ENCODE results near the gene GPR15. TPM values are rescaled to one million over a fixed set of nuclear protein-coding genes. Genes with fewer than 3 reads are reported as not detected.

Gene GPR15
- total RNA-seq, 2 donors from 2014 or later: not detected

GRCh38 chr3:98521897-98522543, 9.8 kb upstream of the GPR15 start:
- Histone ChIP-seq H3K36me3 (ENCODE audit: control insufficient read depth, insufficient read depth, low read length) (peaks cover 41% of the 10 kb centered on the region), H3K4me3 (ENCODE audit: low read length) (peak overlapping the region; percentile 98), H3K4me1 (ENCODE audit: control insufficient read depth, insufficient read depth, low read length) (no peaks in the 10 kb centered on the region), H3K9me3 (ENCODE audit: control insufficient read depth, low read length) (no peaks in the 10 kb centered on the region), H3K27me3 (ENCODE audit: control insufficient read depth, insufficient read depth, low read length, poor library complexity, severe bottlenecking) (no peaks in the 10 kb centered on the region), H3K27ac (ENCODE audit: low read depth, low read length) (peak overlapping the region; percentile 62), H3K9ac (ENCODE audit: extremely low read depth, low read length, poor library complexity, severe bottlenecking) (peak overlapping the region; percentile 64)
- Mint-ChIP-seq H3K4me1 (peaks cover 16% of the 10 kb centered on the region), H3K9me3 (no peaks in the 10 kb centered on the region), H3K4me3 (peak overlapping the region; percentile 77), H3K27ac (peak overlapping the region; percentile 93), H3K27me3 (ENCODE audit: insufficient read depth) (no peaks in the 10 kb centered on the region), H3K36me3 (ENCODE audit: low read depth) (peaks cover 34% of the 10 kb centered on the region)
- TF ChIP-seq, protein P1, sequence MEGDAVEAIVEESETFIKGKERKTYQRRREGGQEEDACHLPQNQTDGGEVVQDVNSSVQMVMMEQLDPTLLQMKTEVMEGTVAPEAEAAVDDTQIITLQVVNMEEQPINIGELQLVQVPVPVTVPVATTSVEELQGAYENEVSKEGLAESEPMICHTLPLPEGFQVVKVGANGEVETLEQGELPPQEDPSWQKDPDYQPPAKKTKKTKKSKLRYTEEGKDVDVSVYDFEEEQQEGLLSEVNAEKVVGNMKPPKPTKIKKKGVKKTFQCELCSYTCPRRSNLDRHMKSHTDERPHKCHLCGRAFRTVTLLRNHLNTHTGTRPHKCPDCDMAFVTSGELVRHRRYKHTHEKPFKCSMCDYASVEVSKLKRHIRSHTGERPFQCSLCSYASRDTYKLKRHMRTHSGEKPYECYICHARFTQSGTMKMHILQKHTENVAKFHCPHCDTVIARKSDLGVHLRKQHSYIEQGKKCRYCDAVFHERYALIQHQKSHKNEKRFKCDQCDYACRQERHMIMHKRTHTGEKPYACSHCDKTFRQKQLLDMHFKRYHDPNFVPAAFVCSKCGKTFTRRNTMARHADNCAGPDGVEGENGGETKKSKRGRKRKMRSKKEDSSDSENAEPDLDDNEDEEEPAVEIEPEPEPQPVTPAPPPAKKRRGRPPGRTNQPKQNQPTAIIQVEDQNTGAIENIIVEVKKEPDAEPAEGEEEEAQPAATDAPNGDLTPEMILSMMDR (conservative IDR thresholded peaks at IDR 0.05): no peak
- 0 to 1% methylated on average over 2 to 16 of the region's 16 CpGs for WGBS, 2 experiments (ENCODE audit: insufficient coverage in 1 of 2, insufficient read length in 1 of 2)
- DNase-seq: peak; percentile 65

DNA sequence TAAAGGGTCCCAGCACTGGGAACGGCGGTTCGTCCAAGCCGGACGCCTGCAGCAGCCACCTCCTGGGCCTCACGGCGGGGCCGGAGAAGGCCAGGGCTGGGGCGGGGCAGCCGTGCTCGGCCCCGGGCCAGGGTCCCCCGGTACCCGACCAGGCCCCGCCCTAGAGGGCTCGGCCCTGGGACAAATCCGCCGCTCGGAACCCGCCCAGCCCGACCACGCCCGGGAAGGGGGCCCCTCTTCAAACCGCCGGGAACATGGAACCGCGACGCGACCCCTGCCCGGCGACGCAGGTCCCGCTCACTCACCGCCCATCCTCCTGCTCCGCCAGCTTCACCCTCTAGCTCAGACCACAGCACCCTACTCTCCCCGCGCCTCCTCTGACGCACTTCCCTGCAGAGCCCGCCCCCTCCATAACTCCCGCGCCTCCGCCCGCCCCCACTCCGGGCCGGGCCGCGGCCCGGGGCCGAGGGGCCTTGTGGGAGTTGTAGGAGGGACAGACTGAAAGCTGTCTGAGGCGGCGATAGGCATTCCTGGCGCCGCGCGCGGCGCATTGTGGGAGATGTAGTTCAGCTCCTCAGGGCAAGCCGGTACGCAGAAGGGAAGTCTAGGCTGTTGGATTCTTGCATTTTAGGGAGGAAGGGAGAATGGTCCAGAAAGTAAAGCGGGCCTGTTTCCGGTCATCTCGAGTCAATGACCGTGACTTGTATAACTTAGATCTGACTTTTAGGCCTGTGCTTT, 9.1 kb upstream of the GPR15 start, which contains the start of gene CLDND1:
Gene CLDND1 (minus strand): TSS at position 359 of the 738 bp plus-strand sequence. CDS start 1,478 bp downstream, outside the sequence.
- no peaks in the 10 kb centered on the region for H3K9me3 Mint-ChIP-seq
- WGBS, 2 experiments (ENCODE audit: insufficient coverage in 1 of 2, insufficient read length in 1 of 2): 0% methylated on average over 63 of the region's 63 CpGs; no CpG with 5 or more reads in 1 of the 2 experiments
- peak within 1 kb of the TSS; percentile 77 for H3K4me3 Mint-ChIP-seq
- H3K27me3 ChIP-seq (ENCODE audit: control insufficient read depth, insufficient read depth, low read length, poor library complexity, severe bottlenecking): no peaks in the 10 kb centered on the region
- H3K27ac ChIP-seq (ENCODE audit: low read depth, low read length): peak within 1 kb of the TSS; percentile 62
- peak within 1 kb of the TSS; percentile 98 for H3K4me3 ChIP-seq (ENCODE audit: low read length)
- DNase-seq: peak; percentile 98
- no peaks in the 10 kb centered on the region for H3K9me3 ChIP-seq (ENCODE audit: control insufficient read depth, low read length)
- H3K4me1 Mint-ChIP-seq: peaks cover 17% of the 10 kb centered on the region
- H3K9ac ChIP-seq (ENCODE audit: extremely low read depth, low read length, poor library complexity, severe bottlenecking): peak within 1 kb of the TSS; percentile 64
- peaks cover 32% of the 10 kb centered on the region for H3K36me3 Mint-ChIP-seq (ENCODE audit: low read depth)
- H3K36me3 ChIP-seq (ENCODE audit: control insufficient read depth, insufficient read depth, low read length): peaks cover 37% of the 10 kb centered on the region
- peak within 1 kb of the TSS; percentile 93 for H3K27ac Mint-ChIP-seq
- no peaks in the 10 kb centered on the region for H3K4me1 ChIP-seq (ENCODE audit: control insufficient read depth, insufficient read depth, low read length)
- TF ChIP-seq, protein P1 (conservative IDR thresholded peaks at IDR 0.05): no peak
- no peaks in the 10 kb centered on the region for H3K27me3 Mint-ChIP-seq (ENCODE audit: insufficient read depth)

GRCh38 chr3:98525494-98525893, 6.3 kb upstream of the GPR15 start:
- Histone ChIP-seq H3K27ac (ENCODE audit: low read depth, low read length) (no peak overlapping the region), H3K9me3 (ENCODE audit: control insufficient read depth, low read length) (no peaks in the 10 kb centered on the region), H3K9ac (ENCODE audit: extremely low read depth, low read length, poor library complexity, severe bottlenecking) (no peak overlapping the region), H3K36me3 (ENCODE audit: control insufficient read depth, insufficient read depth, low read length) (peaks cover 9% of the 10 kb centered on the region), H3K4me1 (ENCODE audit: control insufficient read depth, insufficient read depth, low read length) (peaks cover 4% of the 10 kb centered on the region), H3K27me3 (ENCODE audit: control insufficient read depth, insufficient read depth, low read length, poor library complexity, severe bottlenecking) (no peaks in the 10 kb centered on the region), H3K4me3 (ENCODE audit: low read length) (no peak overlapping the region)
- 85 to 100% methylated on average over 4 to 5 of the region's 6 CpGs for WGBS, 2 experiments (ENCODE audit: insufficient coverage in 1 of 2, insufficient read length in 1 of 2)
- H3K27ac Mint-ChIP-seq: no peak overlapping the region
- H3K9me3 Mint-ChIP-seq: no peaks in the 10 kb centered on the region
- TF ChIP-seq, protein P1 (conservative IDR thresholded peaks at IDR 0.05): no peak
- no peak overlapping the region for H3K4me3 Mint-ChIP-seq
- H3K36me3 Mint-ChIP-seq (ENCODE audit: low read depth): peaks cover 9% of the 10 kb centered on the region
- peaks cover 25% of the 10 kb centered on the region for H3K4me1 Mint-ChIP-seq
- no peak for DNase-seq
- H3K27me3 Mint-ChIP-seq (ENCODE audit: insufficient read depth): no peaks in the 10 kb centered on the region
